HG02571 (cell line): Measurements from ENCODE around the gene CSRNP3.
"Not testable (repeated sequence)": the region's sequence is repeated elsewhere in the genome, so short reads cannot be mapped to it uniquely, and the experiment has no call there.

ENCODE experiments used
- ATAC-seq: cut with Tn5 transposase; IDR thresholded peaks from one replicate; pipeline ENCODE4 v1.9.1; 2021; ENCODE audit warnings: mild to moderate bottlenecking, moderate library complexity; ENCODE audit not compliant: unreplicated experiment

CSRNP3 gene

GRCh38 chr2:165630236-165630635, 160.7 kb downstream of the CSRNP3 start:
- no peak for ATAC-seq

- no peak for ATAC-seq
Measured at GRCh38 chr2:165631089-165631488, 161.6 kb downstream of the CSRNP3 start.

- no peak for ATAC-seq
Measured at GRCh38 chr2:165632594-165632993, 163.1 kb downstream of the CSRNP3 start.

- ATAC-seq = no peak
Measured at GRCh38 chr2:165633431-165633830, 163.9 kb downstream of the CSRNP3 start.

GRCh38 chr2:165634282-165634681, 164.8 kb downstream of the CSRNP3 start:
- no peak for ATAC-seq

GRCh38 chr2:165634855-165635254, 165.4 kb downstream of the CSRNP3 start:
- no peak for ATAC-seq

GRCh38 chr2:165635532-165635931, 166.0 kb downstream of the CSRNP3 start:
- no peak for ATAC-seq

GRCh38 chr2:165636959-165637358, 167.5 kb downstream of the CSRNP3 start:
- ATAC-seq = no peak

- no peak for ATAC-seq
Measured at GRCh38 chr2:165637396-165637795, 167.9 kb downstream of the CSRNP3 start.

GRCh38 chr2:165639504-165639903, 170.0 kb downstream of the CSRNP3 start:
- ATAC-seq = no peak

- ATAC-seq = no peak
Measured at GRCh38 chr2:165640247-165640929, 170.9 kb downstream of the CSRNP3 start.

- ATAC-seq = no peak
Measured at GRCh38 chr2:165645930-165646831, 176.7 kb downstream of the CSRNP3 start.

- ATAC-seq = no peak
Measured at GRCh38 chr2:165647409-165647808, 177.9 kb downstream of the CSRNP3 start.

GRCh38 chr2:165648801-165649200, 179.3 kb downstream of the CSRNP3 start:
- no peak for ATAC-seq

- ATAC-seq = no peak
Measured at GRCh38 chr2:165651233-165651632, 181.7 kb downstream of the CSRNP3 start.

GRCh38 chr2:165655661-165656060, 186.2 kb downstream of the CSRNP3 start:
- ATAC-seq = no peak

- no peak for ATAC-seq
Measured at GRCh38 chr2:165660361-165660760, 190.9 kb downstream of the CSRNP3 start.

GRCh38 chr2:165662720-165663119, 193.2 kb downstream of the CSRNP3 start:
- ATAC-seq = no peak

- no peak for ATAC-seq
Measured at GRCh38 chr2:165665614-165666013, 196.1 kb downstream of the CSRNP3 start.

GRCh38 chr2:165666073-165666472, 196.6 kb downstream of the CSRNP3 start:
- not testable (repeated sequence) for ATAC-seq

- no peak for ATAC-seq
Measured at GRCh38 chr2:165666605-165667004, 197.1 kb downstream of the CSRNP3 start.

GRCh38 chr2:165667375-165667774, 197.9 kb downstream of the CSRNP3 start:
- ATAC-seq = no peak
